AG09319 (cell line): ENCODE results near the gene NTF3.
"Not testable (repeated sequence)": the region's sequence is repeated elsewhere in the genome, so short reads cannot be mapped to it uniquely, and the experiment has no call there.

Experiments
- DNase-seq: peaks from one replicate; pipeline ENCODE4 v3.0.0-alpha.2; 2010; ENCODE audit warnings: low read depth; ENCODE audit errors: extremely low read depth
- TF ChIP-seq, protein P1 (sequence below): IDR thresholded peaks from 2 replicates; pipeline ENCODE4 v1.5.1; 2011; ENCODE audit warnings: low read depth, mild to moderate bottlenecking, inconsistent platforms, low read length, moderate library complexity

The NTF3 gene

DNA sequence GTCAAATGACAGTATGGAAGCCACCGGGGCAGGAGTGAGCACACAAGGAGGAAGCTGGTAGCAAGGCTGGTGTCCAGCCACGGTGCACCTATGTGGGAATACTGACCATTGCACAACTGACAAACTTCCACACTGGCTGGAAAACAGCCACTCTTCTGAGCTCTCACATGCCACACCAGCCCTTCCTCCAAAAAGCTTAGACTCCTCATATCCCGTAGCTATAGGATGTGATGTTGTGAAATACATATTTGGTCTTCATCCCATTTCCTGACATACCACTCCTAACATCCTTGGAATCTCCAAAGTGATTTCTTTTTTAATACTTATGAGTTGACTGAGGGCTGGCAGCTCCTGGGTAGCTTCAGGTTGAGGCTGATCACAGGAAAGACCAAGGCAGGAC lies 103.6 kb downstream of the NTF3 start:
- TF ChIP-seq, protein P1, sequence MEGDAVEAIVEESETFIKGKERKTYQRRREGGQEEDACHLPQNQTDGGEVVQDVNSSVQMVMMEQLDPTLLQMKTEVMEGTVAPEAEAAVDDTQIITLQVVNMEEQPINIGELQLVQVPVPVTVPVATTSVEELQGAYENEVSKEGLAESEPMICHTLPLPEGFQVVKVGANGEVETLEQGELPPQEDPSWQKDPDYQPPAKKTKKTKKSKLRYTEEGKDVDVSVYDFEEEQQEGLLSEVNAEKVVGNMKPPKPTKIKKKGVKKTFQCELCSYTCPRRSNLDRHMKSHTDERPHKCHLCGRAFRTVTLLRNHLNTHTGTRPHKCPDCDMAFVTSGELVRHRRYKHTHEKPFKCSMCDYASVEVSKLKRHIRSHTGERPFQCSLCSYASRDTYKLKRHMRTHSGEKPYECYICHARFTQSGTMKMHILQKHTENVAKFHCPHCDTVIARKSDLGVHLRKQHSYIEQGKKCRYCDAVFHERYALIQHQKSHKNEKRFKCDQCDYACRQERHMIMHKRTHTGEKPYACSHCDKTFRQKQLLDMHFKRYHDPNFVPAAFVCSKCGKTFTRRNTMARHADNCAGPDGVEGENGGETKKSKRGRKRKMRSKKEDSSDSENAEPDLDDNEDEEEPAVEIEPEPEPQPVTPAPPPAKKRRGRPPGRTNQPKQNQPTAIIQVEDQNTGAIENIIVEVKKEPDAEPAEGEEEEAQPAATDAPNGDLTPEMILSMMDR: no peak

DNA sequence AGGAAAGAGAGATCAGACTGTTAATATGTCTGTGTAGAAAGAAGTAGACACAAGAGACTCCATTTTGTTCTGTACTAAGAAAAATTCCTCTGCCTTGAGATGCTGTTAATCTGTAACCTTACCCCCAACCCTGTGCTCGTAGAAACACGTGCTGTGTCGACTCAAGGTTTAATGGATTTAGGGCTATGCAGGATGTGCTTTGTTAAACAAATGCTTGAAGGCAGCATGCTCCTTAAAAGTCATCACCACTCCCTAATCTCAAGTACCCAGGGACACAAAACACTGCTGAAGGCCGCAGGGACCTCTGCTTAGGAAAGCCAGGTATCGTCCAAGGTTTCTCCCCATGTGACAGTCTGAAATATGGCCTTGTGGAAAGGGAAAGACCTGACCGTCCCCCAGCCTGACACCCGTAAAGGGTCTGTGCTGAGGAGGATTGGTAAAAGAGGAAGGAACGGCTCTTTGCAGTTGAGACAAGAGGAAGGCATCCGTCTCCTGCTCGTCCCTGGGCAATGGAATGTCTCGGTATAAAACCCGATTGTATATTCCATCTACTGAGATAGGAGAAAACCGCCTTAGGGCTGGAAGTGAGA lies 105.2 kb downstream of the NTF3 start:
- DNase-seq: not testable (repeated sequence)

More for the DNA sequence above, 103.6 kb downstream of the NTF3 start:
- no peak for DNase-seq

DNA sequence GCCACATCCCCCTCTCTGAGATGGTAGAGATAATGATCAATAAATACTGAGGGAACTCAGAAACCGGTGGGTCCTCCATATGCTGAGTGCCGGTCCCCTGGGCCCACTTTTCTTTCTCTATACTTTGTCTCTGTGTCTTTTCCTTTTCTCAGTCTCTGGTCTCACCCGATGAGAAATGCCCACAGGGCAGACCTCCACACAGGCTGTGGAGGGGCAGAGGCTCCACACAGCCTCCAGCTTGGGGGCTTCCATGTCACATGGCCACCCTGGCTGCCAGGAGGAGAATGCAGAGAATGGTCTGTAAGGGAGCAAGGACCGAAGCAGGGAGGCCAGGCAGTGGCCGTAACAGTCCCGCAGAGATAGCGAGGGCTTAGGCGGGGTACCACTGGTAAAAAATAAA lies 105.9 kb downstream of the NTF3 start:
- DNase-seq: no peak
- TF ChIP-seq, protein P1: no peak
